ENCODE data around the gene DNAI1. TPM values are rescaled to one million over a fixed set of nuclear protein-coding genes. Genes with fewer than 3 reads are reported as not detected.

Gene DNAI1
- total RNA-seq, 1 donor from 2014 or later, result not detected

DNA sequence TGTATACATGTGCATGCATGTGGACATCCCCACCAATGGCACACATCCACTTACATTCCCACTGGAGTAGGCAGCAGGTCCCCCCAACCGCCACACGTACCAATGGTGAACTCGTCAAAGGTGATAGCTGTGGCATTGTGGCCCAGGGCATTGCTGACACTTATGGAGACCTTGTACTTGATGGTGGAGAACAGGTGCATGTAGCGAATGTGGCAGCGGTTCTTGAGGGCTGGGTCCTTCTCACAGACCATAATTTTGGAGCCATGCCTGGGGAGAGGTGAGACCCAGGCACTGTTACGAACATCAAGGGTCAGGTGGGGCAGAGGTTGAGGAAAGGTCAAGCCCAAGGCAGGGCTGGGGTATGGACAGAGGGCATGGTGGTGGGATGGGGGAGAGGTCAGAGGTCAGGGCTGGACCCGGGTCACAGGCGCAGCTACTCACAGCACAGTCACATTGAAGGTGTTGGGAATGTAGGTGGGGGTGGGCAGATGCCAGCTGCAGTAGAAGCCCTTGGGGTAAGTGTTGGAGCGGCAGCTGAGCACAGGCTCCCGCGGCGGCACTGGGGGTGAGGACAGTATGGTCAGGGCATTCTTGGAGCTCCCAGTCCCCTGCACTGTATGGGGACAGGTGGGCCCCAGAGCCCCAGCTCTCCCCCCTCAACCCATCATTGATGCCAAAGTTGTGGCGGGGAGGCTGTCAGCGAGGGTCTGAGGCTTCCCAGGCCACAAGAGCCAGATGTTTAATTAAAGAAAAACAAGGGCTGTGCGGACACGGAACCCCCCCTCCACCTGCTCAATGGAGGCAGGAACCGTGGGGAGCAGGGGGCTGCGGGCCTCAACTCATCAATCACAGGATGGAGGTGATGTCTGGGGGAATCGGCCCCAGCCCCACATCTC lies 99.1 kb downstream of the DNAI1 start:
- H3K9me3 ChIP-seq (replicated peaks), result no peaks in the 10 kb centered on the region
- H3K4me1 ChIP-seq, result peaks cover 26% of the 10 kb centered on the region
- H3K27ac ChIP-seq (replicated peaks), result no peak overlapping the region
- intact Hi-C loops (cut with micrococcal nuclease), result no loop called here
- no peak overlapping the region for H3K4me3 ChIP-seq
- peaks cover 25% of the 10 kb centered on the region for H3K27me3 ChIP-seq (ENCODE audit: low read depth)
- no peak for DNase-seq
- no peaks in the 10 kb centered on the region for H3K36me3 ChIP-seq
- TF ChIP-seq CTCF (IDR thresholded peaks at IDR 0.05; ENCODE audit: borderline replicate concordance), result no peak

GRCh38 chr9:34558364-34558763 lies 99.8 kb downstream of the DNAI1 start:
- Histone ChIP-seq H3K9me3 (replicated peaks) (no peaks in the 10 kb centered on the region), H3K36me3 (no peaks in the 10 kb centered on the region), H3K4me3 (no peak overlapping the region), H3K4me1 (peaks cover 26% of the 10 kb centered on the region), H3K27ac (replicated peaks) (no peak overlapping the region), H3K27me3 (ENCODE audit: low read depth) (peaks cover 25% of the 10 kb centered on the region)
- intact Hi-C loops (cut with micrococcal nuclease), result no loop called here
- no peak for TF ChIP-seq CTCF (IDR thresholded peaks at IDR 0.05; ENCODE audit: borderline replicate concordance)
- no peak for DNase-seq

DNA sequence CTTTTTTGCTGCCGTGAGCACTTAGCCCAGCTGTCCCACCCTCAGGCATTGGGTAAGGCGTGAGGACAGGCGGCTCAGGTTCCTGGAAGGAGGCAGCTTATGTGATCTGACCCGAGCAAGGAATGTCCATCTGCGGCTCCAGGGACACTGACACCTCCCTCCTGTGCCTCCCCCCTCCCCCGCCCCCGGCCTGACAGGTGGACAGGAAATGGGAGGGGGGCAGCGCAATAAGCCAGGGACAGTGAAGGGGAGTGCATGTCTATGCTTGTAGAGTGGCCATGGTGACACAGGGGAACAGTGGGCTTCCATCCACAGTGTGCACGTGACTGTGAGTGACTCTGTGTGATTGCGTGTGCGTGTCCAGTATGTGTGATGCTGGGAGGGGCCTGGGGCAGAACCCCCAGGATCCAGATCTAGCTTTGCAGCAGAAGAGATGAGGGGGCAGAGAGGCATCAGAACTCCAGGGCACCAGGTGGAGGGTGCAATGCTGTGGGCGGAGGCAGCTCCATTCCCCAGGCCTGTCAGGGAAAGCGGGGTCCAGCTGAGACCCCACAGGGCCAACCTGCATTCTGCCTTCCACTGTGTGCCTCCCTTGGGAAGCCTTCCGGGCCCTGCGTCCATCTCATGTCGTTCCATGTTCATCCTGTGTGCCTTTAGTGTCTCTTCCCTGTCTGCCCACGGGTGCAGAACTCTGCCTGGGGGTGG lies 100.5 kb downstream of the DNAI1 start:
- Histone ChIP-seq H3K27me3 (ENCODE audit: low read depth) (peaks cover 25% of the 10 kb centered on the region), H3K4me3 (peak overlapping the region; percentile 46), H3K9me3 (replicated peaks) (no peaks in the 10 kb centered on the region), H3K27ac (replicated peaks) (peak overlapping the region; percentile 58), H3K36me3 (no peaks in the 10 kb centered on the region), H3K4me1 (peaks cover 26% of the 10 kb centered on the region)
- no peak for TF ChIP-seq CTCF (IDR thresholded peaks at IDR 0.05; ENCODE audit: borderline replicate concordance)
- intact Hi-C loops (cut with micrococcal nuclease), result no loop called here
- DNase-seq, result no peak

GRCh38 chr9:34559624-34560455 lies 101.2 kb downstream of the DNAI1 start:
- Histone ChIP-seq H3K4me3 (peak overlapping the region; percentile 46), H3K27ac (replicated peaks) (peak overlapping the region; percentile 58), H3K27me3 (ENCODE audit: low read depth) (peaks cover 25% of the 10 kb centered on the region), H3K36me3 (no peaks in the 10 kb centered on the region), H3K4me1 (peaks cover 26% of the 10 kb centered on the region), H3K9me3 (replicated peaks) (no peaks in the 10 kb centered on the region)
- DNase-seq, result peak; percentile 48
- intact Hi-C loops (cut with micrococcal nuclease), result no loop called here
- no peak for TF ChIP-seq CTCF (IDR thresholded peaks at IDR 0.05; ENCODE audit: borderline replicate concordance)

GRCh38 chr9:34560599-34561214 lies 102.1 kb downstream of the DNAI1 start:
- H3K36me3 ChIP-seq, result no peaks in the 10 kb centered on the region
- DNase-seq, result no peak
- intact Hi-C loops (cut with micrococcal nuclease), result no loop called here
- no peak overlapping the region for H3K4me3 ChIP-seq
- no peak for TF ChIP-seq CTCF (IDR thresholded peaks at IDR 0.05; ENCODE audit: borderline replicate concordance)
- H3K27ac ChIP-seq (replicated peaks), result peak overlapping the region; percentile 58
- peaks cover 26% of the 10 kb centered on the region for H3K4me1 ChIP-seq
- H3K9me3 ChIP-seq (replicated peaks), result no peaks in the 10 kb centered on the region
- peaks cover 31% of the 10 kb centered on the region for H3K27me3 ChIP-seq (ENCODE audit: low read depth)
